HG03175 (cell line): ENCODE measurements around the gene PPM1M.

ENCODE experiments used
- ATAC-seq: cut with Tn5 transposase; IDR thresholded peaks from one replicate; pipeline ENCODE4 v1.9.1; 2021; ENCODE audit warnings: mild to moderate bottlenecking, moderate library complexity; ENCODE audit not compliant: unreplicated experiment

The PPM1M gene

GRCh38 chr3:52213901-52214300 lies 31.7 kb upstream of the PPM1M start:
- no peak for ATAC-seq

- no peak for ATAC-seq
These were observed 30.2 kb upstream of the PPM1M start for GRCh38 chr3:52215351-52215750.

- ATAC-seq: no peak
These were observed 28.8 kb upstream of the PPM1M start for GRCh38 chr3:52216585-52217408.

GRCh38 chr3:52217409-52217805 lies 28.2 kb upstream of the PPM1M start:
- no peak for ATAC-seq

- no peak for ATAC-seq
These were observed 27.5 kb upstream of the PPM1M start for GRCh38 chr3:52218026-52218425.

GRCh38 chr3:52218454-52218853 lies 27.1 kb upstream of the PPM1M start:
- no peak for ATAC-seq

GRCh38 chr3:52218937-52219650 lies 26.5 kb upstream of the PPM1M start:
- ATAC-seq: no peak

- ATAC-seq: peak; percentile 63
These were observed 25.1 kb upstream of the PPM1M start for GRCh38 chr3:52220380-52221026.

GRCh38 chr3:52221141-52221562 lies 24.4 kb upstream of the PPM1M start:
- no peak for ATAC-seq

GRCh38 chr3:52221563-52222318 lies 23.8 kb upstream of the PPM1M start:
- ATAC-seq: no peak

GRCh38 chr3:52222319-52223221 lies 23.0 kb upstream of the PPM1M start:
- ATAC-seq: no peak

GRCh38 chr3:52223449-52224408 lies 21.8 kb upstream of the PPM1M start:
- no peak for ATAC-seq

- peak; percentile 83 for ATAC-seq
These were observed 19.9 kb upstream of the PPM1M start, which contains the start of gene TLR9 for GRCh38 chr3:52225452-52226228. Gene TLR9 (minus strand): TSS chr3:52225645. CDS start chr3:52225529, 116 bp downstream.

- no peak for ATAC-seq
These were observed 19.2 kb upstream of the PPM1M start for GRCh38 chr3:52226229-52226817.

- no peak for ATAC-seq
These were observed 18.4 kb upstream of the PPM1M start for GRCh38 chr3:52227117-52227516.

- ATAC-seq: no peak
These were observed 17.8 kb upstream of the PPM1M start for GRCh38 chr3:52227766-52228165.

GRCh38 chr3:52228266-52228665 lies 17.3 kb upstream of the PPM1M start:
- ATAC-seq: no peak
